Upper lobe of right lung (tissue), 1 donor: ENCODE data around the gene EXOC2. TPM values are rescaled to one million over a fixed set of nuclear protein-coding genes. Genes with fewer than 3 reads are reported as not detected.

Experiments used
- ATAC-seq: fragments of 200-7000 bp; cut with Tn5 transposase; one replicate; pipeline ENCODE4 v1.9.1; 2020; ENCODE audit warnings: mild to moderate bottlenecking, moderate library complexity
- DNase-seq: peaks from one replicate; pipeline ENCODE4 v3.0.0-alpha.2; 2020
- H3K27ac ChIP-seq: fragments of 200-600 bp; one replicate; pipeline ENCODE4 v1.8.0; 2022
- H3K27me3 ChIP-seq: fragments of 200-600 bp; one replicate; pipeline ENCODE4 v1.8.0; 2022; ENCODE audit warnings: mild to moderate bottlenecking
- H3K36me3 ChIP-seq: fragments of 200-600 bp; one replicate; pipeline ENCODE4 v1.8.0; 2022
- H3K4me1 ChIP-seq: fragments of 200-600 bp; one replicate; pipeline ENCODE4 v1.8.0; 2022
- H3K4me3 ChIP-seq: fragments of 200-600 bp; one replicate; pipeline ENCODE4 v1.8.0; 2022; ENCODE audit warnings: mild to moderate bottlenecking
- H3K9me3 ChIP-seq: fragments of 200-600 bp; one replicate; pipeline ENCODE4 v1.8.0; 2022
- CTCF ChIP-seq: fragments of 200-600 bp; IDR thresholded peaks from one replicate; pipeline ENCODE4 v1.8.0; 2022; ENCODE audit warnings: antibody characterized with exemption
- intact Hi-C: fragments of 100-400 bp; cut with DNase I; formaldehyde crosslinking; loops from one replicate; pipeline ENCODE4 v1.11.0; 2022
- total RNA-seq: library from RNA; stranded (reverse); fragmentation: NEBNext Ultra II Directional; extraction: Animal tissue kit (Norgen Biotek cat#: 25700); gene quantifications from one replicate; pipeline ENCODE4 v1.2.1, GENCODE V29; 2021
- donor health status: DM: no; HTN: yes; CAD: no; lungs with severe emphysema.

EXOC2 gene
- total RNA-seq, 1 donor from 2014 or later, result 31.2 TPM

DNA sequence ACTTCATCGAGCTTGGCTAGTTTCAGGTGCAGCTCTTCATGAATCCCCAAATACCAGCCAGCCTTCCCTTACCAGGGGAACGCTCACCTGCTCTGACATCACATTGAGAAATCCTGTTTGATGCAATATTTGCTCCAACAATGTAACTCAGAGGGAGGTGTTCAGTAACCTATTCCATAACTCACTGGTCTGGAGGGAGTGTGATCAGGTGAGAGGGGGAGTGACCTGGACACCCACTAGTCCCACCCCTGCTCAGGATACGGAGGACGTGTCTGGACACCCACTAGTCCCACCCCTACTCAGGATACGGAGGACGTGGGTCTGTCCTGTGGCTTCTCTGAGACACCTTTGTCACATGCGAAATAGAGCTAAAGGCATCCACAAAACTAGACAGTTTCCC lies 106.4 kb downstream of the EXOC2 start:
- Histone ChIP-seq H3K27me3 (no peaks in the 10 kb centered on the region), H3K4me1 (no peaks in the 10 kb centered on the region), H3K4me3 (no peak overlapping the region), H3K36me3 (peaks cover 31% of the 10 kb centered on the region), H3K27ac (no peak overlapping the region), H3K9me3 (no peaks in the 10 kb centered on the region)
- TF ChIP-seq CTCF, result no peak
- ATAC-seq (peak; percentile 53), DNase-seq (no peak)
- intact Hi-C loops, result no loop called here

GRCh38 chr6:583635-584034 lies 109.3 kb downstream of the EXOC2 start:
- intact Hi-C loops, result no loop called here
- no peak for DNase-seq
- no peak for ATAC-seq
- no peaks in the 10 kb centered on the region for H3K4me1 ChIP-seq
- H3K36me3 ChIP-seq, result peaks cover 10% of the 10 kb centered on the region
- no peak overlapping the region for H3K27ac ChIP-seq
- no peaks in the 10 kb centered on the region for H3K9me3 ChIP-seq
- H3K27me3 ChIP-seq, result no peaks in the 10 kb centered on the region
- H3K4me3 ChIP-seq, result no peak overlapping the region
- no peak for TF ChIP-seq CTCF

GRCh38 chr6:583116-583515 lies 109.8 kb downstream of the EXOC2 start:
- no peak for TF ChIP-seq CTCF
- intact Hi-C loops, result no loop called here
- no peak overlapping the region for H3K27ac ChIP-seq

DNA sequence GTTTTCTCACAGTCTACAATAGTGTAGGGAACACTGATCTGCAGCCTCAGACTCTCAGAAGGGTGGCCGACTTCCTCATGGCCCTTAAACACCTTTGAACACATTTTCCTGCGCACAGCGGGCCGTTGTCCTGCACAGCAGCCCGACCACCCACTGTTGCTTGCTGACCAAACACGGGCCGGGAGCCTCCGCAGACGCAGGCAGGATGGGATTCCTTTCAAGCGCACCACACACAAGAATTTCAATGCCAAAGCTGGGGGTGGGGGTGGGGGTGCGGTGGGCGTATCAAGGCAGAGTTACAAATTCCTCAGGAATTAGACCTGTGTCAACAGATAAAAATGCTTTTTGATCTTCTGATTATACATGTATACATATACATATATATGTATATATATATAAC lies 110.6 kb downstream of the EXOC2 start:
- no peak for ATAC-seq
- H3K4me3 ChIP-seq, result no peak overlapping the region
- no peaks in the 10 kb centered on the region for H3K9me3 ChIP-seq
- H3K27me3 ChIP-seq, result no peaks in the 10 kb centered on the region
- no peak for TF ChIP-seq CTCF
- no peak for DNase-seq
- no peak overlapping the region for H3K27ac ChIP-seq
- intact Hi-C loops, result no loop called here
- H3K36me3 ChIP-seq, result no peaks in the 10 kb centered on the region
- H3K4me1 ChIP-seq, result no peaks in the 10 kb centered on the region

More at GRCh38 chr6:583116-583515, 109.8 kb downstream of the EXOC2 start:
- Histone ChIP-seq H3K4me3 (no peak overlapping the region), H3K36me3 (peaks cover 7% of the 10 kb centered on the region), H3K27me3 (no peaks in the 10 kb centered on the region), H3K4me1 (no peaks in the 10 kb centered on the region), H3K9me3 (no peaks in the 10 kb centered on the region)
- no peak for ATAC-seq
- no peak for DNase-seq

GRCh38 chr6:579339-579738 lies 113.6 kb downstream of the EXOC2 start:
- peaks cover 13% of the 10 kb centered on the region for H3K36me3 ChIP-seq
- no peak overlapping the region for H3K27ac ChIP-seq
- DNase-seq, result no peak
- ATAC-seq, result no peak
- intact Hi-C loops, result no loop called here
- TF ChIP-seq CTCF, result no peak
- H3K4me1 ChIP-seq, result no peaks in the 10 kb centered on the region
- H3K4me3 ChIP-seq, result no peak overlapping the region
- H3K27me3 ChIP-seq, result no peaks in the 10 kb centered on the region
- no peaks in the 10 kb centered on the region for H3K9me3 ChIP-seq

GRCh38 chr6:572596-573265 lies 120.2 kb downstream of the EXOC2 start:
- Histone ChIP-seq H3K4me3 (no peak overlapping the region), H3K9me3 (no peaks in the 10 kb centered on the region), H3K4me1 (no peaks in the 10 kb centered on the region), H3K27ac (no peak overlapping the region), H3K27me3 (no peaks in the 10 kb centered on the region), H3K36me3 (peaks cover 45% of the 10 kb centered on the region)
- DNase-seq (no peak), ATAC-seq (no peak)
- TF ChIP-seq CTCF, result no peak
- intact Hi-C loops, result no loop called here
